ENCODE results near the gene MICB.
"Not testable (repeated sequence)": the region's sequence is repeated elsewhere in the genome, so short reads cannot be mapped to it uniquely, and the experiment has no call there.

MICB gene

DNA sequence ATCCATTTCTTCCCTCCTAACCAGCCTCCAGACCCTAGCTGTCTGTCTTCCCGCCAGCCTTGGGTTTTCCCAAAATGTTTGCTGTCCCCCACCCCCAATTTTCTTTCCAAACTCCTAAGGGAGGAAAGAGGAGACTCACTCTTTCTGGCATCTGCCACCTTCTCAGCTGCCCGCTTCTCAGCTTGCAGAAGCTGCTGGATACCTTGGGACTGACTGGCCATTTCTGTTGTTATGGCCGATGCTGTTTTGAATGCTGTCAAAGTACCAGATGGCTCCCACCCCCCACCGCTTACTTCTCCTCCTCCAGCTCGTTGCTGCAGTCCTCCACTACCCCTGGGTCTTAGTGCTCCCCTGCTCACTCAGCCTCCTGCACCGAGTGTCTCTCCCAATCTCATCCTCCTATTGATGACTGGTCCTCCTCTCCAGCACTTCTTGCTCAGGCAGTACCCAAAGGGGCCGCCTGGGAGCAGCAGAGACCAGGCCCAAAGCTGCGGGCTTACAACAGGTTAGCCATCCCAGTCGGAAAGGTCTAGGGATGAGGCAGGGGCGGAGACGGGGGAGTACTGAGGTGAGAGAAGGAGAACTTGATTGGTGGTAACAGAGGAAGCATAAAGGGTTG is 48.5 kb downstream of the MICB start, which contains the start of gene ATP6V1G2:
Gene ATP6V1G2, minus strand, starts transcription at position 270 of the 619 bp plus-strand sequence. Its CDS starts 49 bp downstream, at position 221.
- H3K4me3 ChIP-seq (ENCODE audit: low read depth, low read length): peak within 1 kb of the TSS; percentile 54
- TF ChIP-seq, protein P1, sequence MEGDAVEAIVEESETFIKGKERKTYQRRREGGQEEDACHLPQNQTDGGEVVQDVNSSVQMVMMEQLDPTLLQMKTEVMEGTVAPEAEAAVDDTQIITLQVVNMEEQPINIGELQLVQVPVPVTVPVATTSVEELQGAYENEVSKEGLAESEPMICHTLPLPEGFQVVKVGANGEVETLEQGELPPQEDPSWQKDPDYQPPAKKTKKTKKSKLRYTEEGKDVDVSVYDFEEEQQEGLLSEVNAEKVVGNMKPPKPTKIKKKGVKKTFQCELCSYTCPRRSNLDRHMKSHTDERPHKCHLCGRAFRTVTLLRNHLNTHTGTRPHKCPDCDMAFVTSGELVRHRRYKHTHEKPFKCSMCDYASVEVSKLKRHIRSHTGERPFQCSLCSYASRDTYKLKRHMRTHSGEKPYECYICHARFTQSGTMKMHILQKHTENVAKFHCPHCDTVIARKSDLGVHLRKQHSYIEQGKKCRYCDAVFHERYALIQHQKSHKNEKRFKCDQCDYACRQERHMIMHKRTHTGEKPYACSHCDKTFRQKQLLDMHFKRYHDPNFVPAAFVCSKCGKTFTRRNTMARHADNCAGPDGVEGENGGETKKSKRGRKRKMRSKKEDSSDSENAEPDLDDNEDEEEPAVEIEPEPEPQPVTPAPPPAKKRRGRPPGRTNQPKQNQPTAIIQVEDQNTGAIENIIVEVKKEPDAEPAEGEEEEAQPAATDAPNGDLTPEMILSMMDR (IDR thresholded peaks at IDR 0.05; ENCODE audit: low read depth, low read length, missing control alignments): peak; percentile 100
- in situ Hi-C loops (cut with HindIII; ENCODE audit: low sequenced_read_pairs): no loop called here

DNA sequence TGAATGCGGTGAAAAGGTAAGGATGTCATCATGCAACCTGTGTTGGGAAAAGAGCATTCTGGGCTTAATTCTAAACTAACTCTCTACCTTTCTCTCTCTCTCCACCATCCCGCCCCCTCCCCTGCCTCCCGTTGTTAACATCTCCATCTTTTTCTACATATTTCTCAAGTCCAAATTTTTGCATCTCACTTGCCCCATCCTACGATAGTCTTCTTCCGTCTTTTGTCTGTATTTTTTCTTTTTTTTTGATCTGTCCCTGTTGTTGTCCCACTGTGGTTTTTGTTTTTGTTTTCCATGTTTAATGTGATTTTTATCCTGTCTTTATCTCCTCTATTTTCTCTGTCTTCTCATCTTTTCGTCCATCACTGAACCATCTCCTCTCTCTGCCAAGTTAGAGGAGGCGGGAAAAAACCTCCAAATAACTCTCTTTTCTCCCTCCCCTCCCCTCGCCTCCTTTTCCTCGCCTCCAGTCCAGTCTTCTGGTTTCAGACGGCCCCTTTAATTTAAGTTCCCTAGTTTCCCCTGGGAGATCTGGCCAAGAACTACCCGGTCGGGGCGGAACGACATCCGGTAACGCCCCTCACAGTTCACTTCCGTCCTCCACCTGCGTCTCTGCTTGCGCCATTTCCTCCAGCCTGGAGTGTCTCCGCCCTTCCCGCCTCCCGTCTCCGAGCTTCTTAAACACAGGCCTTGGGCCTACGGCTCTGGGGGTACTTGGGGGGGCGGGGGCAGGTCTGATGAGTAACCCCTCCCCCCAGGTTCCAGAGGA is 49.2 kb downstream of the MICB start, which contains the start of gene NFKBIL1:
Gene NFKBIL1, plus strand, starts transcription at position 651 of the 769 bp plus-strand sequence. Its CDS starts 87 bp downstream, at position 738.
- TF ChIP-seq, protein P1 (IDR thresholded peaks at IDR 0.05; ENCODE audit: low read depth, low read length, missing control alignments): no peak
- peak; percentile 95 for DNase-seq (ENCODE audit: low read depth)
- H3K4me3 ChIP-seq (ENCODE audit: low read depth, low read length): peak within 1 kb of the TSS; percentile 54
- in situ Hi-C loops (cut with HindIII; ENCODE audit: low sequenced_read_pairs): no loop called here

More for the DNA sequence above, 48.5 kb downstream of the MICB start, which contains the start of gene ATP6V1G2:
- peak; percentile 84 for DNase-seq (ENCODE audit: low read depth)

- in situ Hi-C loops (cut with HindIII; ENCODE audit: low sequenced_read_pairs): no loop called here
- DNase-seq (ENCODE audit: low read depth): no peak
- TF ChIP-seq, protein P1 (IDR thresholded peaks at IDR 0.05; ENCODE audit: low read depth, low read length, missing control alignments): no peak
- H3K4me3 ChIP-seq (ENCODE audit: low read depth, low read length): peak overlapping the region; percentile 54
Observed at GRCh38 chr6:31547727-31548543, 50.0 kb downstream of the MICB start.

- in situ Hi-C loops (cut with HindIII; ENCODE audit: low sequenced_read_pairs): no loop called here
- TF ChIP-seq, protein P1 (IDR thresholded peaks at IDR 0.05; ENCODE audit: low read depth, low read length, missing control alignments): no peak
- no peak for DNase-seq (ENCODE audit: low read depth)
- peak overlapping the region; percentile 54 for H3K4me3 ChIP-seq (ENCODE audit: low read depth, low read length)
Observed at GRCh38 chr6:31548544-31548873, 50.6 kb downstream of the MICB start.

DNA sequence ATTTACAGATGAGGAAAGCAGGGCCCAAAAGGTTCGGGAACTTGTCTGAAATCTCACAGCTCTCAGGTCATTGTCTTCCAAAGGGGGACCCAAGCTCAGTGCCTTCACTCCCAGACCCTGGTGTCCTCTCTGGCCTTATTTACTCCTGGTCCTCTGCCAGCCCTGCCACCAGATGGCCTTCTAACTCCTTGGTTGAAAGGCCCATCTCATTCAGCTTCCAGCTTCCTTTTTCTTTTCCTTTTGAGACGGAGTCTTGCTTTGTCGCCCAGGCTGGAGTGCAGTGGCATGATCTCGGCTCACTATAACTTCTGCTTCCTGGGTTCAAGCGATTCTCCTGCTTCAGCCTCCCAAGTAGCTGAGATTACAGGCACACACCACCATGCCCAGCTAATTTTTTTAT is 53.4 kb downstream of the MICB start:
- in situ Hi-C loops (cut with HindIII; ENCODE audit: low sequenced_read_pairs); DNase-seq (ENCODE audit: low read depth); H3K4me3 ChIP-seq (ENCODE audit: low read depth, low read length): not testable (repeated sequence)

- H3K4me3 ChIP-seq (ENCODE audit: low read depth, low read length): no peak overlapping the region
- TF ChIP-seq, protein P1 (IDR thresholded peaks at IDR 0.05; ENCODE audit: low read depth, low read length, missing control alignments): no peak
- in situ Hi-C loops (cut with HindIII; ENCODE audit: low sequenced_read_pairs): no loop called here
- DNase-seq (ENCODE audit: low read depth): no peak
Observed at GRCh38 chr6:31556307-31556706, 58.4 kb downstream of the MICB start.
